CD4-positive, alpha-beta T cell (primary cell): Measurements from ENCODE around the gene MMP28. TPM values are rescaled to one million over a fixed set of nuclear protein-coding genes. Genes with fewer than 3 reads are reported as not detected.

Source experiments
- ATAC-seq: fragments of 200-7000 bp; cut with Tn5 transposase; one replicate; pipeline ENCODE4 v1.10.0; 2022; ENCODE audit warnings: mild to moderate bottlenecking; ENCODE audit not compliant: poor library complexity
- CTCF ChIA-PET: fragments of 350-600 bp; sonication (Branson Sonifier 250); formaldehyde crosslinking; loops from one replicate; lab custom pipeline; 2021; ENCODE audit warnings: antibody characterized with exemption, inconsistent platforms; lab: Charles Lee
- POLR2A ChIA-PET: fragments of 350-600 bp; sonication (Branson Sonifier 250); formaldehyde crosslinking; loops from one replicate; lab custom pipeline; 2021; ENCODE audit warnings: antibody characterized with exemption, inconsistent platforms; lab: Charles Lee
- DNase-seq, 14 experiments: peaks; one replicate each; pipeline ENCODE4 v3.0.0-alpha.2; 2013 to 2020; ENCODE audit warnings: mixed read lengths in 2 of 14
- H3K27ac ChIP-seq, 2 donors: one replicate each; pipeline versions ENCODE4 v1.5.1 to v1.7.0; 2013; ENCODE audit warnings: low read length in 2 of 2, low read depth in 1 of 2, mild to moderate bottlenecking in 1 of 2
- H3K27me3 ChIP-seq, 2 experiments: 1 replicate in 1 of 2; 2 replicates in 1 of 2; pipeline versions ENCODE4 v1.6.1 to v1.7.0; 2013; ENCODE audit warnings: low read length in 2 of 2, control low read depth in 1 of 2, mild to moderate bottlenecking in 1 of 2, moderate library complexity in 1 of 2; ENCODE audit not compliant: insufficient read depth in 2 of 2, control insufficient read depth in 1 of 2
- H3K36me3 ChIP-seq: one replicate; pipeline ENCODE4 v1.6.1; 2013; ENCODE audit warnings: low read length, control low read depth; ENCODE audit not compliant: insufficient read depth
- H3K4me1 ChIP-seq: one replicate; pipeline ENCODE4 v1.6.1; 2013; ENCODE audit warnings: low read length, control low read depth; ENCODE audit not compliant: insufficient read depth
- H3K4me3 ChIP-seq: one replicate; pipeline ENCODE4 v1.5.1; 2013; ENCODE audit warnings: mild to moderate bottlenecking, low read length, moderate library complexity
- H3K9me3 ChIP-seq, 2 experiments: 1 replicate in 1 of 2; 2 replicates in 1 of 2; pipeline versions ENCODE4 v1.6.1 to v1.7.0; 2013; ENCODE audit warnings: low read length in 2 of 2, mild to moderate bottlenecking in 2 of 2, control low read depth in 1 of 2, moderate library complexity in 1 of 2; ENCODE audit not compliant: control insufficient read depth in 1 of 2, insufficient read depth in 1 of 2
- H3K27ac Mint-ChIP-seq: one replicate; pipeline ENCODE4 v1.8.0; 2020; ENCODE audit warnings: mixed read lengths
- H3K27me3 Mint-ChIP-seq: one replicate; pipeline ENCODE4 v1.8.0; 2021; ENCODE audit warnings: mixed read lengths
- H3K36me3 Mint-ChIP-seq: one replicate; pipeline ENCODE4 v1.8.0; 2021; ENCODE audit warnings: low read depth, mixed read lengths
- H3K4me1 Mint-ChIP-seq: one replicate; pipeline ENCODE4 v1.8.0; 2021; ENCODE audit warnings: low read depth, mixed read lengths
- H3K4me3 Mint-ChIP-seq: one replicate; pipeline ENCODE4 v1.8.0; 2020; ENCODE audit warnings: mild to moderate bottlenecking, mixed read lengths
- H3K9me3 Mint-ChIP-seq: one replicate; pipeline ENCODE4 v1.8.0; 2020; ENCODE audit warnings: mixed read lengths
- CTCF ChIP-seq: fragments of 200-600 bp; IDR thresholded peaks from one replicate; pipeline ENCODE4 v1.8.0; 2022; ENCODE audit warnings: antibody characterized with exemption, mild to moderate bottlenecking
- intact Hi-C, 2 experiments: fragments of 100-400 bp; cut with DNase I in 1 of 2; cut with micrococcal nuclease in 1 of 2; formaldehyde crosslinking; loops; one replicate each; pipeline versions ENCODE4 v1.15.1 to v1.9.0; 2023 to 2025; cut with DNase I, micrococcal nuclease
- total RNA-seq, 174 experiments: library from RNA in 2 of 174; stranded (reverse) in 2 of 174; gene quantifications; one replicate each; pipeline ENCODE4 v1.2.3 and lab custom pipeline; 2021 to 2026

MMP28 gene
- total RNA-seq, 2 experiments from 2014 or later = 6.7 to 9.9 TPM

GRCh38 chr17:35717475-35717874, 78.0 kb downstream of the MMP28 start:
- CTCF ChIA-PET = no interaction called here
- DNase-seq = no peak
- no peak overlapping the region for H3K4me3 Mint-ChIP-seq
- intact Hi-C loops = no loop called here
- no peaks in the 10 kb centered on the region for H3K4me1 Mint-ChIP-seq
- H3K27me3 Mint-ChIP-seq = no peaks in the 10 kb centered on the region
- no peaks in the 10 kb centered on the region for H3K27me3 ChIP-seq
- no peak overlapping the region for H3K27ac Mint-ChIP-seq
- no peak for TF ChIP-seq CTCF
- peaks cover 19% of the 10 kb centered on the region for H3K36me3 Mint-ChIP-seq
- ATAC-seq = no peak
- no peak overlapping the region for H3K27ac ChIP-seq
- POLR2A ChIA-PET = no interaction called here
- peaks cover 10% of the 10 kb centered on the region for H3K4me1 ChIP-seq
- H3K9me3 ChIP-seq = no peaks in the 10 kb centered on the region
- peaks cover 71% of the 10 kb centered on the region for H3K36me3 ChIP-seq
- no peaks in the 10 kb centered on the region for H3K9me3 Mint-ChIP-seq
- no peak overlapping the region for H3K4me3 ChIP-seq

- H3K4me1 ChIP-seq = peaks cover 15% of the 10 kb centered on the region
- no peaks in the 10 kb centered on the region for H3K27me3 ChIP-seq
- H3K36me3 ChIP-seq = peaks cover 68% of the 10 kb centered on the region
- H3K27me3 Mint-ChIP-seq = no peaks in the 10 kb centered on the region
- no peak overlapping the region for H3K4me3 ChIP-seq
- no peak for TF ChIP-seq CTCF
- H3K4me3 Mint-ChIP-seq = no peak overlapping the region
- no peak overlapping the region for H3K27ac Mint-ChIP-seq
- CTCF ChIA-PET = no interaction called here
- POLR2A ChIA-PET = no interaction called here
- H3K9me3 Mint-ChIP-seq = no peaks in the 10 kb centered on the region
- peaks cover 14% of the 10 kb centered on the region for H3K36me3 Mint-ChIP-seq
- no peaks in the 10 kb centered on the region for H3K9me3 ChIP-seq
- no peak overlapping the region for H3K27ac ChIP-seq
- no peaks in the 10 kb centered on the region for H3K4me1 Mint-ChIP-seq
- no peak for DNase-seq
- intact Hi-C loops = no loop called here
- ATAC-seq = no peak
These were observed 78.5 kb downstream of the MMP28 start for GRCh38 chr17:35716897-35717465.

GRCh38 chr17:35716173-35716572, 79.3 kb downstream of the MMP28 start:
- no peak overlapping the region for H3K4me3 ChIP-seq
- POLR2A ChIA-PET = no interaction called here
- no peaks in the 10 kb centered on the region for H3K27me3 ChIP-seq
- intact Hi-C loops = no loop called here
- H3K9me3 ChIP-seq = no peaks in the 10 kb centered on the region
- H3K36me3 ChIP-seq = peaks cover 65% of the 10 kb centered on the region
- Mint-ChIP-seq H3K9me3 (no peaks in the 10 kb centered on the region), H3K36me3 (peaks cover 14% of the 10 kb centered on the region), H3K27me3 (no peaks in the 10 kb centered on the region), H3K4me3 (no peak overlapping the region), H3K4me1 (peaks cover 3% of the 10 kb centered on the region), H3K27ac (no peak overlapping the region)
- CTCF ChIA-PET = no interaction called here
- ATAC-seq (no peak), DNase-seq (no peak)
- no peak overlapping the region for H3K27ac ChIP-seq
- peaks cover 18% of the 10 kb centered on the region for H3K4me1 ChIP-seq
- no peak for TF ChIP-seq CTCF

Other genes with a start within 250 kb of the MMP28 start
- not detected for gene SLFN14, start 234.8 kb downstream of the MMP28 start, total RNA-seq
- gene PEX12, start 217.1 kb downstream of the MMP28 start, total RNA-seq = 1 to 10 TPM; 3.0 to 3.2 TPM
- gene AP2B1, start 208.3 kb downstream of the MMP28 start, total RNA-seq = 10 to 100 TPM; 67.0 to 69.2 TPM
- under 1 TPM; 0.22 to 0.47 TPM for gene RASL10B, start 64.0 kb downstream of the MMP28 start, total RNA-seq
- gene GAS2L2, start 42.4 kb downstream of the MMP28 start, total RNA-seq = under 1 TPM; 0.19 to 0.22 TPM
- not detected for gene C17orf50, start 34.8 kb downstream of the MMP28 start, total RNA-seq
- gene TAF15, start 13.8 kb upstream of the MMP28 start, total RNA-seq = 100 to 1,000 TPM; 114 to 119 TPM
- under 1 TPM; 0.47 to 0.61 TPM for gene HEATR9, start 73.2 kb upstream of the MMP28 start, total RNA-seq
- 10 to 100 TPM; 35.6 to 40.1 TPM for gene CCL5, start 84.7 kb upstream of the MMP28 start, total RNA-seq
- not detected for gene RDM1, start 135.1 kb upstream of the MMP28 start, total RNA-seq
- not detected for gene LYZL6, start 148.1 kb upstream of the MMP28 start, total RNA-seq
- not detected for gene CCL16, start 185.9 kb upstream of the MMP28 start, total RNA-seq
- not detected for gene CCL14, start 191.1 kb upstream of the MMP28 start, total RNA-seq
- not detected for gene CCL15, start 205.9 kb upstream of the MMP28 start, total RNA-seq
- gene CCL23, start 222.3 kb upstream of the MMP28 start, total RNA-seq = not detected